Measurements from ENCODE around the gene RHAG. TPM values are rescaled to one million over a fixed set of nuclear protein-coding genes. Genes with fewer than 3 reads are reported as not detected.

RHAG gene
- total RNA-seq, 4 donors from 2014 or later, result 0.25 to 0.94 (median 0.27) TPM; not detected in 1

- no peak overlapping the region for H3K4me3 ChIP-seq
- no peaks in the 10 kb centered on the region for H3K9me3 ChIP-seq
- no peaks in the 10 kb centered on the region for H3K36me3 ChIP-seq
- WGBS, 2 donors (ENCODE audit: low coverage in 1 of 2), result 39 to 76% methylated on average over 3 of the region's 3 CpGs
- TF ChIP-seq POLR2A (IDR thresholded peaks at IDR 0.05) (no peak), EP300 (IDR thresholded peaks at IDR 0.05) (no peak), POLR2AphosphoS5 (IDR thresholded peaks at IDR 0.05) (no peak), CTCF (IDR thresholded peaks at IDR 0.05) (no peak)
- H3K27ac ChIP-seq, result no peak overlapping the region
- ATAC-seq, result no peak
- no peaks in the 10 kb centered on the region for H3K4me1 ChIP-seq
- no peaks in the 10 kb centered on the region for H3K27me3 ChIP-seq
These were observed 702 bp upstream of the RHAG start for GRCh38 chr6:49637350-49637731.

- no peak overlapping the region for H3K4me3 ChIP-seq
- no peaks in the 10 kb centered on the region for H3K9me3 ChIP-seq
- H3K36me3 ChIP-seq, result no peaks in the 10 kb centered on the region
- TF ChIP-seq EP300 (IDR thresholded peaks at IDR 0.05) (no peak), POLR2A (IDR thresholded peaks at IDR 0.05) (no peak), POLR2AphosphoS5 (IDR thresholded peaks at IDR 0.05) (no peak), CTCF (IDR thresholded peaks at IDR 0.05) (no peak)
- H3K27ac ChIP-seq, result no peak overlapping the region
- ATAC-seq, result no peak
- 82 to 94% methylated on average over 5 of the region's 5 CpGs for WGBS, 2 donors (ENCODE audit: low coverage in 1 of 2)
- H3K4me1 ChIP-seq, result no peaks in the 10 kb centered on the region
- H3K27me3 ChIP-seq, result no peaks in the 10 kb centered on the region
These were observed 494 bp downstream of the RHAG start for GRCh38 chr6:49635978-49636712.

GRCh38 chr6:49635480-49635879, 1.2 kb downstream of the RHAG start:
- H3K9me3 ChIP-seq, result no peaks in the 10 kb centered on the region
- no peaks in the 10 kb centered on the region for H3K4me1 ChIP-seq
- no peaks in the 10 kb centered on the region for H3K27me3 ChIP-seq
- no peak for ATAC-seq
- TF ChIP-seq POLR2AphosphoS5 (IDR thresholded peaks at IDR 0.05) (no peak), EP300 (IDR thresholded peaks at IDR 0.05) (no peak), POLR2A (IDR thresholded peaks at IDR 0.05) (no peak), CTCF (IDR thresholded peaks at IDR 0.05) (no peak)
- H3K4me3 ChIP-seq, result no peak overlapping the region
- no peaks in the 10 kb centered on the region for H3K36me3 ChIP-seq
- no peak overlapping the region for H3K27ac ChIP-seq

- Histone ChIP-seq H3K27me3 (no peaks in the 10 kb centered on the region), H3K36me3 (no peaks in the 10 kb centered on the region), H3K9me3 (no peaks in the 10 kb centered on the region), H3K4me1 (no peaks in the 10 kb centered on the region), H3K27ac (no peak overlapping the region), H3K4me3 (no peak overlapping the region)
- ATAC-seq, result no peak
- TF ChIP-seq CTCF (IDR thresholded peaks at IDR 0.05) (no peak), EP300 (IDR thresholded peaks at IDR 0.05) (no peak), POLR2A (IDR thresholded peaks at IDR 0.05) (no peak), POLR2AphosphoS5 (IDR thresholded peaks at IDR 0.05) (no peak)
- 86 to 92% methylated on average over 3 of the region's 3 CpGs for WGBS, 2 donors (ENCODE audit: low coverage in 1 of 2)
These were observed 1.8 kb downstream of the RHAG start for GRCh38 chr6:49634836-49635218.

- no peaks in the 10 kb centered on the region for H3K4me1 ChIP-seq
- TF ChIP-seq EP300 (IDR thresholded peaks at IDR 0.05), result no peak
- no peak for TF ChIP-seq CTCF (IDR thresholded peaks at IDR 0.05)
- no peak for TF ChIP-seq POLR2A (IDR thresholded peaks at IDR 0.05)
- TF ChIP-seq POLR2AphosphoS5 (IDR thresholded peaks at IDR 0.05), result no peak
- no peak overlapping the region for H3K4me3 ChIP-seq
- H3K9me3 ChIP-seq, result no peaks in the 10 kb centered on the region
- WGBS, 2 donors (ENCODE audit: low coverage in 1 of 2), result 84 to 90% methylated on average over 6 of the region's 6 CpGs
- no peak overlapping the region for H3K27ac ChIP-seq
- ATAC-seq, result no peak
- H3K36me3 ChIP-seq, result no peaks in the 10 kb centered on the region
- H3K27me3 ChIP-seq, result no peaks in the 10 kb centered on the region
These were observed 2.4 kb downstream of the RHAG start for GRCh38 chr6:49634092-49634835.

All from gastroesophageal sphincter (tissue), 4 donors.